Endothelial cell of umbilical vein (primary cell): ENCODE results near the gene ADAM8. TPM values are rescaled to one million over a fixed set of nuclear protein-coding genes. Genes with fewer than 3 reads are reported as not detected.
A peak's percentile ranks its signal among the peaks of the same experiment; 100 is the strongest.

Experiments used
- BruUV-seq: library from RNA; stranded (reverse); fragments of 400-500 nt; replicated peaks from 2 replicates; lab custom pipeline; 2021; lab: Mats Ljungman, UMichigan
- CTCF ChIA-PET: fragments of 300-600, 350-600 bp; sonication (Branson Sonifier 250); formaldehyde crosslinking; loops from one replicate; lab custom pipeline; 2021; ENCODE audit warnings: antibody characterized with exemption, inconsistent platforms; lab: Charles Lee
- POLR2A ChIA-PET: fragments of 300-600, 350-600 bp; sonication (Branson Sonifier 250); formaldehyde crosslinking; loops from one replicate; lab custom pipeline; 2021; ENCODE audit warnings: antibody characterized with exemption, inconsistent platforms; lab: Charles Lee
- DNase-seq: peaks from one replicate; pipeline ENCODE4 v3.0.0-alpha.2; 2011; ENCODE audit warnings: low read depth, low spot score
- FAIRE-seq: peaks from 2 replicates; lab custom pipeline; 2011; peaks lifted over from hg19 to GRCh38; lab: Jason Lieb, UNC
- H2AFZ ChIP-seq: 2 replicates; pipeline ENCODE4 v1.6.0; 2012; ENCODE audit warnings: low read depth, low read length, control low read depth, inconsistent platforms
- H3K27ac ChIP-seq: 2 replicates; pipeline ENCODE4 v1.5.1; 2011; ENCODE audit warnings: low read depth, mild to moderate bottlenecking, control low read depth, low read length, moderate library complexity; ENCODE audit not compliant: insufficient read depth
- H3K27me3 ChIP-seq, 2 experiments: 2 replicates each; pipeline versions ENCODE4 v1.6.0 to v1.6.1; 2011; ENCODE audit warnings: low read length in 2 of 2, mixed read lengths in 1 of 2; ENCODE audit not compliant: control insufficient read depth in 2 of 2, insufficient read depth in 2 of 2
- H3K36me3 ChIP-seq, 2 experiments: 2 replicates in 1 of 2; 3 replicates in 1 of 2; pipeline ENCODE4 v1.5.1; 2011; ENCODE audit warnings: low read length in 2 of 2, mild to moderate bottlenecking in 1 of 2, moderate library complexity in 1 of 2; ENCODE audit not compliant: control insufficient read depth in 2 of 2, insufficient read depth in 2 of 2; ENCODE audit errors: extremely low read depth in 1 of 2
- H3K4me1 ChIP-seq: 3 replicates; pipeline ENCODE4 v1.5.1; 2011; ENCODE audit warnings: mild to moderate bottlenecking, low read length; ENCODE audit not compliant: control insufficient read depth, insufficient read depth; ENCODE audit errors: extremely low read depth
- H3K4me2 ChIP-seq: 2 replicates; pipeline ENCODE4 v1.6.1; 2011; ENCODE audit warnings: low read length, control low read depth, mixed read lengths; ENCODE audit not compliant: insufficient read depth
- H3K4me3 ChIP-seq, 3 experiments: fragments of 200-600 bp in 1 of 3; sonication (generic), shearing (Covaris generic) in 1 of 3; replicated peaks in 1 of 3; 2 replicates each; pipeline ENCODE4 v1.5.1; 2011 to 2016; ENCODE audit warnings: control low read depth in 3 of 3, low read length in 3 of 3, mild to moderate bottlenecking in 2 of 3, inconsistent platforms in 1 of 3, low read depth in 1 of 3, moderate library complexity in 1 of 3; ENCODE audit not compliant: insufficient read depth in 1 of 3
- H3K79me2 ChIP-seq: 2 replicates; pipeline ENCODE4 v1.6.0; 2012; ENCODE audit warnings: low read length, inconsistent platforms; ENCODE audit not compliant: control insufficient read depth, insufficient read depth
- H3K9ac ChIP-seq: replicated peaks from 2 replicates; pipeline ENCODE3; 2011; ENCODE audit warnings: low read length, control low read depth; ENCODE audit not compliant: insufficient read depth; ENCODE audit errors: extremely low read depth
- H3K9me1 ChIP-seq: replicated peaks from 3 replicates; pipeline ENCODE4 v1.6.0; 2011; ENCODE audit warnings: mild to moderate bottlenecking, low read length; ENCODE audit not compliant: control insufficient read depth, insufficient read depth; ENCODE audit errors: extremely low read depth
- H3K9me3 ChIP-seq: replicated peaks from 2 replicates; pipeline ENCODE4 v1.5.1; 2012; ENCODE audit warnings: low read length, inconsistent platforms; ENCODE audit not compliant: control insufficient read depth, insufficient read depth
- H4K20me1 ChIP-seq: replicated peaks from 2 replicates; pipeline ENCODE3; 2011; ENCODE audit warnings: mild to moderate bottlenecking, low read length; ENCODE audit not compliant: control insufficient read depth, insufficient read depth; ENCODE audit errors: extremely low read depth
- CTCF ChIP-seq, 2 donors: IDR thresholded peaks; 1 replicate in 1 of 2; 2 replicates in 1 of 2; pipeline ENCODE4 v1.5.1; 2011; ENCODE audit warnings: low read length in 2 of 2, mild to moderate bottlenecking in 2 of 2, moderate library complexity in 2 of 2, control low read depth in 1 of 2, inconsistent platforms in 1 of 2, low read depth in 1 of 2; ENCODE audit not compliant: insufficient read depth in 1 of 2; ENCODE audit errors: extremely low read depth in 1 of 2
- EZH2 ChIP-seq: IDR thresholded peaks from 2 replicates; pipeline ENCODE4 v1.6.1; 2012; ENCODE audit warnings: borderline replicate concordance, low read depth, mild to moderate bottlenecking, moderate library complexity, low read length, inconsistent platforms; ENCODE audit not compliant: severe bottlenecking
- FOS ChIP-seq: IDR thresholded peaks from 2 replicates; pipeline ENCODE4 v1.6.1; 2011; ENCODE audit warnings: mild to moderate bottlenecking, low read length, moderate library complexity, borderline replicate concordance; ENCODE audit not compliant: insufficient read depth
- GATA2 ChIP-seq: IDR thresholded peaks from 2 replicates; pipeline ENCODE4 v1.7.0; 2011; ENCODE audit warnings: low read depth, mild to moderate bottlenecking, moderate library complexity, mixed read lengths, low read length; ENCODE audit not compliant: insufficient read length, insufficient read depth
- JUN ChIP-seq: IDR thresholded peaks from 2 replicates; pipeline ENCODE4 v1.6.1; 2011; ENCODE audit warnings: borderline replicate concordance, low read depth; ENCODE audit not compliant: insufficient read length, insufficient read depth
- MYC ChIP-seq: IDR thresholded peaks from one replicate; pipeline ENCODE4 v1.6.1; 2011; ENCODE audit warnings: mild to moderate bottlenecking, low read depth, low read length
- POLR2A ChIP-seq: IDR thresholded peaks from 2 replicates; pipeline ENCODE4 v1.6.1; 2012; ENCODE audit warnings: low read depth, mild to moderate bottlenecking, control low read depth, low read length
- POLR2AphosphoS5 ChIP-seq: IDR thresholded peaks from 2 replicates; pipeline ENCODE4 v1.6.1; 2012; ENCODE audit warnings: low read depth, mild to moderate bottlenecking, control low read depth, low read length, moderate library complexity; ENCODE audit not compliant: insufficient read depth
- dilution Hi-C: fragments of 300-500 bp; cut with MboI; formaldehyde crosslinking; loops from one replicate; pipeline ENCODE4 v1.15.0; 2019; ENCODE audit warnings: low sequenced_read_pairs; ENCODE audit not compliant: extremely low pct_ligation_motif_present
- intact Hi-C: fragments of 100-400 bp; cut with micrococcal nuclease; formaldehyde crosslinking; loops from one replicate; pipeline ENCODE4 v1.10.0; 2022
- polyA plus RNA-seq, 4 experiments: library from polyadenylated mRNA; depleted of rRNA in 3 of 4; stranded (reverse) in 3 of 4; unstranded in 1 of 4; fragments of >200 nt; gene quantifications; 2 replicates each; pipeline versions ENCODE4 v1.2.1 to v1.2.3, GENCODE V29; 2011 to 2012; ENCODE audit warnings: missing spikeins in 1 of 4
- total RNA-seq: library from RNA; stranded (reverse); gene quantifications from 2 replicates; pipeline ENCODE4 v1.2.3, GENCODE V29; 2021
- TF ChIP-seq, protein P1 (sequence below): IDR thresholded peaks from 2 replicates; pipeline ENCODE4 v1.6.1; 2011; ENCODE audit not compliant: insufficient read depth, insufficient read length

Gene ADAM8
- total and polyA plus RNA-seq, 2 donors (not counting 3 experiments of a cell fraction or from before 2014, with no cell fraction given) = 0.51 to 0.55 TPM

DNA sequence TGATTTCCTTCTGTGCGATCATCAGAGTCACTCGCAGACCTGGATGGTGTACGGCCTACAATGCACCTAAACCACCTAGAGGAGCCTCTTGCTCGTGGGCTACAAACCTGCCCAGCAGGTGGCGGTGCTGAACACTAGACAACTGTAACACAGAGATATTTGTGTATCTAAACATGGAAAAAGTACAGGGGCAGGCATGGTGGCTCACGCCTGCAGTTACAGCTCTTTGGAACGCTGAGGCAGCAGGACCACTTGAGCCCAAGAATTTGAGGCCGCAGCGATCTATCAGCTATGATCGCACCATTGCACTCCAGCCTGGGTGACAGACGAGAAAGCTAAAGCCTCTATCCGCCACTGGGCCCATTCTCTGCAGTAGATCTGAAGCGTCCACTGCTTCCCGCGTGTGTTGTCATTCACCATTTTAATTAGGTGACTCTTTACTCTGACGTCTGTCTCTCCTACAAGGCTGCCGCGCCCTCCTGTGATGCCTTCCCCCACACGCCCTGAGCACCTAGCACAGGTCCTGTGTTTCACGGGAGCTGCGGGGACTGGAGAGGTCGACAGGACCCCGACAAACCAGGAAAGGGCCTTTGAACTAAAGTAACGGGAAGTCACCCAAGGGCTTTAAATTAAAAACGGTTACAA is 31.2 kb upstream of the ADAM8 start:
- BruUV-seq = no TSS peak
- peak overlapping the region; percentile 55 to 78 (median 75) for H3K4me3 ChIP-seq
- ChIA-PET CTCF (interaction anchor here (0.7 to 1.3 kb wide), 10 partner anchors 9 to 641 kb away, joined by 3 to 9 read pairs (median 4); no protein-coding TSS in a partner anchor), POLR2A (no interaction called here)
- dilution Hi-C loops = no loop called here
- FAIRE-seq (peak; percentile 84), DNase-seq (peak; percentile 77)
- H4K20me1 ChIP-seq = no peaks in the 10 kb centered on the region
- peak overlapping the region; percentile 95 for H3K9ac ChIP-seq
- H2AFZ ChIP-seq = no peak overlapping the region
- no peaks in the 10 kb centered on the region for H3K9me3 ChIP-seq
- H3K4me1 ChIP-seq = peaks cover 7% of the 10 kb centered on the region
- no peaks in the 10 kb centered on the region for H3K9me1 ChIP-seq
- intact Hi-C loops = loop anchor here (1.0 to 10.0 kb wide), 4 partner anchors 49 to 643 kb away; partner anchors contain the start of genes ECHS1 and MTG1
- H3K27ac ChIP-seq = peak overlapping the region; percentile 87
- peaks cover 2 to 5% of the 10 kb centered on the region in 2 experiments for H3K36me3 ChIP-seq
- peak overlapping the region; percentile 81 for H3K4me2 ChIP-seq
- peaks cover 39% of the 10 kb centered on the region for H3K79me2 ChIP-seq
- TF ChIP-seq POLR2A (no peak), CTCF (IDR thresholded peaks at IDR 0.05; ENCODE audit: extremely low read depth in 1 of 2, insufficient read depth in 1 of 2, low read depth in 1 of 2, low read length in 2 of 2) (peak; percentile 80 to 82)
- H3K27me3 ChIP-seq = no peaks in the 10 kb centered on the region

DNA sequence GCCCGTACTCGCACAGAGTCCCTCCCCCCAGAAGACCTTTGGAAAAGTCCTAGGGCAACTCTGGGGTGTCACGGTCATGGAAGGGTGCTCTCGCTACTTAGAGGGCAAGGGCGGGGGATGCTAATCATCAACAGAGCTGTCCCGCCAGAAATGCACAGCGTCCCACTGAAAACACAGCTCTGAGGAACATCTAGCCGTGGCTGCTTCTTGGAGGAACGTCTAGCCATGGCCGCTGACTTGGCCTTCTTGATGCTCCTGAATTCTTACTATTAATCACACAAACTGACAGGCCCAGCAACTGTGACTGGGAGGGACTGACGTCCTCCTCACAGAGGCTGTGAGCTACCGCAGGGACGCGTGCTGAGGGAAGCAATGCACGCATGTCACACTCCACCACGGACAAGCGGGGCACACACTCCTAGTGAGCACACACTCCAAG is 30.3 kb upstream of the ADAM8 start:
- Histone ChIP-seq H3K4me1 (peaks cover 7% of the 10 kb centered on the region), H3K79me2 (peaks cover 41% of the 10 kb centered on the region), H3K9me1 (no peaks in the 10 kb centered on the region), H2AFZ (no peak overlapping the region), H3K36me3 (peaks cover 6 to 12% of the 10 kb centered on the region in 2 experiments), H3K9me3 (no peaks in the 10 kb centered on the region), H3K9ac (no peak overlapping the region), H4K20me1 (no peaks in the 10 kb centered on the region), H3K27me3 (no peaks in the 10 kb centered on the region), H3K27ac (no peak overlapping the region), H3K4me3 (no peak overlapping the region), H3K4me2 (no peak overlapping the region)
- DNase-seq (no peak), FAIRE-seq (no peak)
- intact Hi-C loops = loop anchor here (1.0 to 10.0 kb wide), 4 partner anchors 48 to 642 kb away; partner anchors contain the start of genes ECHS1 and MTG1
- BruUV-seq = no TSS peak
- ChIA-PET POLR2A (no interaction called here), CTCF (interaction anchor here (1.2 kb wide), 1 partner anchor 14 kb away, joined by 9 read pairs; no protein-coding TSS in a partner anchor)
- dilution Hi-C loops = no loop called here
- TF ChIP-seq, protein P1, sequence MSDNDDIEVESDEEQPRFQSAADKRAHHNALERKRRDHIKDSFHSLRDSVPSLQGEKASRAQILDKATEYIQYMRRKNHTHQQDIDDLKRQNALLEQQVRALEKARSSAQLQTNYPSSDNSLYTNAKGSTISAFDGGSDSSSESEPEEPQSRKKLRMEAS = no peak
- TF ChIP-seq MYC = no peak
- no peak for TF ChIP-seq JUN
- no peak for TF ChIP-seq GATA2
- TF ChIP-seq EZH2 = no peak
- no peak for TF ChIP-seq CTCF (IDR thresholded peaks at IDR 0.05; ENCODE audit: extremely low read depth in 1 of 2, insufficient read depth in 1 of 2, low read depth in 1 of 2, low read length in 2 of 2)
- no peak for TF ChIP-seq FOS
- no peak for TF ChIP-seq POLR2A
- TF ChIP-seq POLR2AphosphoS5 = no peak
